Measurements from ENCODE around the gene ADSS1.

GRCh38 chr14:104774453-104775072 lies 50.5 kb downstream of the ADSS1 start:
- peak; percentile 79 for TF ChIP-seq POLR2AphosphoS5 (IDR thresholded peaks at IDR 0.05)
- no peak for TF ChIP-seq CTCF (IDR thresholded peaks at IDR 0.05)
